Ureter (tissue), 1 donor: ENCODE results near the gene TNP2. TPM values are rescaled to one million over a fixed set of nuclear protein-coding genes. Genes with fewer than 3 reads are reported as not detected.

ENCODE experiments used
- DNase-seq: peaks from one replicate; pipeline ENCODE4 v3.0.0-alpha.2; 2020; ENCODE audit warnings: low spot score
- total RNA-seq: library from RNA; stranded (reverse); gene quantifications from one replicate; pipeline ENCODE4 v1.2.4, GENCODE V29; 2023
- donor health status: DM: yes; HTN: yes; CAD: no.

Gene TNP2
- total RNA-seq, 1 donor from 2014 or later = not detected

DNA sequence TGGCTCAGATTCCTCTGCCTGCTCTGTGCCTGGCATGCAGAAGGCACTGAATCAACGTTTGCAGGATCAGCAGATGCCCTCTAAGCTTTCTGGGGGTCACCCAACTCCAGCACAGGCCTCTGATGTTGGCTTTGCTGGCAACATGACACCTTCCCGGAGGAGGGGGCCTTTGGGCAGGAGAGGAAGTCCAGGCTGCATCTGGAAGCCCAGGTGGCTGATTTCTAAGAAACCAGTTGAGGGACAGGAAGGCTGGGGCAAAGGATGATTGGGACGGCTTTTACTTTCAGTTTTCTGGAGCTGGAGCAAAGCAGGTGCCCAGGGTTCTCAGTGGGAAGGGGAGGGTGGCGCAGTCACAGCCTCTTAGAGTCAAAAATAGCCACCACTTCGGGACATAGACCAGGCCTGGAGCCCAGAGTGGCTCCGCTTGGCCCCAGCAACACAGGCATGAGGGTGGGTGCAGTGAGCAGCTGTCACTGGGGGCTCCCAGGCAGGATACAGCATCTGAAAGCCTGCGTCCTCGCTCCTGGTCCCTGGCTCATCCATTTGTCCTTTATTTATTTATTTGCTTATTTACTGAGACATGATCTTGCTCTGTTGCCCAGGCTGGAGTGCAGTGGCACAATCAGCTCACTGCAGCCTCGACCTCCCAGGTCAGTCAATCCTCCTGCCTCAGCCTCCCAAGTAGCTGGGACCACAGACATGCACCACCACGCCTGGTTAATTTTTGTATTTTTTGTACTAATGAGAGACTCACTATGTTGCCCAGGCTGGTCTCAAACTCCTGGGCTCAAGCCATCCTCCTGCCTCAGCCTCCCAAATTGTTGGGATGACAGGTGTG is 28.3 kb downstream of the TNP2 start:
- DNase-seq = no peak

DNA sequence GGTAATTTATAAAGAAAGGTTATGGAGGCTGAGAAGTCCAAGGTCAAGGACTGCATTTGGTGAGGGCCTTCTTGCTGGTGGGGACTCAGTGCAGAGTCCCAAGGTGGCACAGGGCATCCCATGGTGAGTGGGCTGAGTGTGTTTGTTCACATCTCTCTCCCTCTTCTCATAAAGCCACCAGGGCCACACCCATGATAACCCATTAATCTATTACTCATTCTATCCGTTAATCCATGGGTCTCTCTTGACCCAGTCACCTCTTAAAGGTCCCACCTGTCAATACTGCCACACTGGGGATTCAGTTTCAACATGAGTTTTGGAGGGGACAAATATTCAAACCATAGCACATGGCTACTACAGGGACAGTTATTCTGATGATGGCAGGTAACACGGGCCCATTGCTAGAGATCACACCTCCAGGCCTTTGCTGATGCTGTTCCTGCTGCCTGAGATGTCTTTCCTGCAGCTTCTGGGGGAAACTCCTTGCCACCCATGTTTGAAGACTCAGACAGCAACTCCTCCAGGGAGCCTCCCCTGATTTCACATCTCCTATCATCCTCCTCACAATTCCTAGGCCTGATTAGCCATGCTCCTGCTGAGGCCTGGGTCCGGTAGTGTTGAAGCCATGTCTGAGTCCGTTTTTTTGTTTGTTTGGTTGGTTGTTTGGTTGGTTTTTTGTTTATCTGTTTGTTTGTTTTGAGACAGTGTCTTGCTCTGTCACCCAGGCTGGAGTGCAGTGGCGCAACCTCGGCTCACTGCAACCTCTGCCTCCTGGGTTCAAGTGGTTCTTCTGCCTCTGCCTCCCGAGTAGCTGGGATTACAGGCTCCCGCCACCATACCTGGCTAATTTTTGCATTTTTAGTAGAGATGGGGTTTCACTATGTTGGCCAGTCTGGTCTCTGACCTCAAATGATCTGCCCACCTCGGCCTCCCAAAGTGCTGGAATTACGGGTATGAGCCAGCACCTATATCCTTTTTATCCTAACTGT is 29.2 kb downstream of the TNP2 start:
- no peak for DNase-seq

DNA sequence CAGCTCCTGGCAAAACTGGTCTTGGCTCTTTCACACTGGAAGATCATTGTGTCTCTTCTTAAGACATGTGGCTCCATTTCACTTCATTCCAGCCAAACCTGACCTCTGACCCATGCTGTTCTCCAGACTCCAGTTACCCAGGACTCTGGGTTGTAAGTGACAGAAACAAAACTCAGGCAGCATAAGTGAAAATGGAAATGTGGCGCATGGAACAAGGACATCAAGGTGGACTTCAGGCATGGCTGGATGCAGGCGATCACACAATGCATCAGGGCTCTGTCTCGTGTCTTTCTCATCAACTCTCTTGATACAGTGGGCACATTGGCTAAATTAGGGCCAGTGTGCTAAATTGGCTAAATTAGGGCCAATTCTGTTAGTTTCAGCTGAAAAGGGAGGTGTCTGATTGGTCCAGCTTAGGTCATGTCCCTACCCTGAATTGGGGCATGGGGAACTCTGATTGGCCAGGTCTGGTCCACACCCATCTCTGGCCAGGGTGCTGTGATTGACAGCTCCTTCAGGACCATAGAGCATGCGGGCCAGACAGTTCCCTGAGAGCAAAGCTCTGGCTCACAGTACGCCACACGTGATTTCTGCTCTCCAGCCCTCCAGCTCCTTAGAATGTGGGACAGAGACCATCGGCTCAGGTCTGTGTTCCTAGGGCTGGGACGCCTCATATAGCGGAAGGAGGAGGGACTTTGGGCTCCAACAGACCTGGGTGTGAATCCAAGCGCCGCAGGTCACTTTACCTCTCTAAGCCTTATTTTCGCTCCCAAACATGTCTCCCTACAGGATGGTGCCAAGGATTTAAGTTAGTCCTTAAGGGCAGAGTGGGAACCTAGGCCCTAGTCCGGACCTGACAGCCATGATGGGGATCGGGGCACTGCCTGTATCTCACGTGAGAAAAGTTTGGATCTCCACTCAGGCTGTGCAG is 30.6 kb downstream of the TNP2 start:
- no peak for DNase-seq

DNA sequence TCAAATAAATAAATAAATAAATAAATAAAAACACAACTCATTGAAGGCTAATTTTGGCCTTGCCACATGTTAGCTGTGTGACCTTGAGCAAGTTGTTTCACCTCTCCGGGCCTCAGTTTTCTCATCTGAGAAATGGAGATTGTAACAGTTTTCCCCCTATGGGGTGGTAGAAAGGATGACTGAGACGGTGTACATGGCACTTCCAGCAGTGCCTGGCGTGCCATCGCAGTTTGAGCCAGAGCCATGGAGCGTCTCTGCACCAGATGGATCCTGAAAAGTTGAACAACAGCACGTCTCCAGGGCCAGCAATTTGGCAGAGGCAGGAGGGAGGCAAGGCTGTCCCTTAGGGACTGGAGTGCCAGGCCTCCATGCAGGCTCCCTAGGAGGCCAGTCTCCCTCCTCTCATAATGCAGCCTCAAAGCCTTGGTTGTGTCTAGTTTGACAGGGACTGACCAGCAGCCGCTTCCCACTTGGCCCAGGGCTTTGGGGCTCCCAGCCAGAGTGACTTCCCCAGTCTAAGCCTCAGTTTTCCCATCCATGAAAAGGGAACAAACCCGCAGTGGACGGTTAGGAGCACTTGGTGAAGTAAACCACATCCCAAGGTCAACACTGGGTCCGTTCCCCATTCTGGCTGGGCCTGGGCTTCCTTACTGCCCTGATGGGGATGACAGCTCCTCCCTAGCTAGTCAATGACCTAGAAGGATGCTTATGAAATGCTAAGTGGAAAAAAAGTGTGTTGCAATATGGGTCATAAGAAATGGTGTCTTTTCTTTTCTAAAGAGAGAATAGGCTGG is 32.5 kb downstream of the TNP2 start:
- no peak for DNase-seq

DNA sequence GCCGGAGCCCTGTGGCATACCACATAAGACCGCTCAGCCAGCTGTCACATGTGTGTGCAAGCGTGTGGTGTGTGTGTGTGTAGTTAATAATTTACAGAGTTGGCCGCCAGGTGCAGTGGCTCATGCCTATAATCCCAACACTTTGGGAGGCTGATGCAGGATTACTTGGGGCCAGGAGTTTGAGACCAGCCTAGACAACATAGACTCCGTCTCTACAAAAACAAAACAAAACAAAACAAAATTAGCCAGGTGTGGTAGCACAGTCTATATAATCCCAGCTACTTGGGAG is 33.5 kb downstream of the TNP2 start:
- no peak for DNase-seq

DNA sequence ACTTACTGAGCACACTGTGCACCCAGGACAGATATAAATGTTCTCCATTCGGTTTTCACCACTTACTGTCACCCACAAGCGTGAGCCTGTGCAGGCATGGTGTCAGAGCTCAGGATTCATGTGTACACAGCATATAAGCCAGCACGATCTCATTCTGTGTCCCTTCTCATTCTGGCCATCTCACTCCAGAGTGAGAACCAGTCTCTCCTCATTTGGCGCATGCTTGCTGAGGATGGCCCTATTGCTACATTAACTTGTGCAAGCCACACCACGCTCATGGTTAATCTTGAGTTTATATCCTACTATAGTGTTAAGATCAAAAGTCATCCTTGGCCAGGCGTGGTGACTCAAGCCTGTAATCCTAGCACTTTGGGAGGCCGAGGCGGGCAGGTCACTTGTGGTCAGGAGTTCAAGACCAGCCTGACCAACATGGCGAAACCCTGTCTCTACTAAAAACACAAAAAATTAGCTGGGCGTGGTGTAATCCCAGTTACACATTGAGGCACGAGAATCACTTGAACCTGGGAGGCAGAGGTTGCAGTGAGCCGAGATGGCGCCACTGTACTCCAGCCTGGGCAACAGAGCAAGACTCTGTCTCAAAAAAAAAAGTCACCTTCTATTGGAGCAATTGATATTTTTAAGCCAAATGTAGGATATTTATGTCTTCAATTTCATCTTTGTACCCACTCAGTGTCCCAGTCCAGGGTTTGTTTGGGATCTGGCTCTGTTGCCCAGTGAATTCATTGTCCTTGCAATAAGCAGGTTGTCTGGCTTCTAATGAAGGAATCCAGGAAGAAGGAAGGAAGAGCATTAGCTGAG is 34.0 kb downstream of the TNP2 start:
- no peak for DNase-seq

DNA sequence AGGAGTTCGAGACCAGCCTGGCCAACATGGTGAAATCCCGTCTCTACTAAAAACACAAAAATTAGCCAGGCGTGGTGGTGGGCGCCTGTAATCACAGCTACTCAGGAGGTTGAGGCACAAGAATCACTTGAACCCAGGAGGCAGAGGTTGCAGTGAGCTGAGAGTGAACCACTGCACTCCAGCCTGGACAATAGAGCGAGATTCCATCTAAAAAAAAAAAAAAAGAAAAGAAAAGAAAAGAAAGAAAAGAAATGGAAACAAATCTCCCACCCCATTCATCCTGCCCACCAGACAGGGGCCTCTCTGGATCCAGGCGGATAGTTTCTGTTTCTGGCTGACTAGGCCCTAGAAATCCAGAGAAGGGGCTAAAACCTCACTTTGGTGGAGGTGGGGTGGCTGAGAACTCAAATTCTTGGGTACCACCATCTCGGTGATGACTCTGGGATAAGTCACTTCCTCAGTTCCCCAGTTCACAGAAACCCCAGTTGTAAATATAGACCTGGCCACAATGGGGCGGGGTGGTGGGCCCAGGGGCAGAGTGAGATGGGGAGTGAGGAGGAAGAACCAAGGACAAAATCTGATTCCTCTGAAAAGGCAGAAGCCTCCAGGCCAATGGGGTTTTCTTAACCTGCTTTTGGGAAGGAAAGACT is 35.3 kb downstream of the TNP2 start:
- no peak for DNase-seq

DNA sequence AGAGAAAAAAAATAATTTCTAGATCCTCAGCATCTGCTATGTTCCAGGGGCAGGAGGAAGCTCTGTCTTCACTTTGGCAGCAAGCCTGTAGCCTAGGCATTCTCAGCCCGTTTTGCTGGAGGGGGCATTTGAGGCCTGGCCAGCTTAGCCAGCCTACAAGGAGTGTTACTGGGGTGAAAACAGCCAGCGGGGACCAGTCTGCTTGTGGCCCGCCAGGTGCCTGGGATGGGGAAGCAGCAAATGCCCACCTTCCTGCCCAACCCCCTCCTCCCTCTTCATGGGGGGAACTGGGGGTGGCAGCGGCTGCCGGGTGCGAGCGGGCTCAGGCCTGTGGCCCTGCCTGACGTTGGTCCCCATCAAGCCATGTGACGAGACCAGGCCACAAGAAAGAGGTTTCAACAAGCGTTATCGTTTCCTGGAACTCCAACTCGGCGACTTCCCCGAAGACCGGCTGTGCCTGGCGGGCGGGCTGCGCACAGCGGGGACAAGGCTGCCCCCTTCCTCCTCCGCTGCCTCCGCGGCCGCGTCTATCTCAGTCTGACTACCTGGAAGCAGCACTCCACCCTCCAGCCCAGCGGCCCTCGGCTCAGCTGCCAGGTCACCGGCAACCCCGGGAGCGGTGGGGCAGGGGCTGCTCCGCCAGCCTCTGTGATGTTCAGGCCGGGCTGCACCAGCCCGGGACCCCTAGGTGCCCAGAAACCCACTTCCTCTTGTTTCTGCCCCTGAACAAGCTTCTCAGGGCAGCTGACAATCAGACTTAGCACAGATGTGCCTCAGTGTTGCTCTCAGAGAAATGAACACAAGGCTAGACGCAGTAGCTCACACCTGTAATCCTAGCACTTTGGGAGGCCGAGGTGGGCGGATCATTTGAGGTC is 36.0 kb downstream of the TNP2 start:
- DNase-seq = peak; percentile 70

DNA sequence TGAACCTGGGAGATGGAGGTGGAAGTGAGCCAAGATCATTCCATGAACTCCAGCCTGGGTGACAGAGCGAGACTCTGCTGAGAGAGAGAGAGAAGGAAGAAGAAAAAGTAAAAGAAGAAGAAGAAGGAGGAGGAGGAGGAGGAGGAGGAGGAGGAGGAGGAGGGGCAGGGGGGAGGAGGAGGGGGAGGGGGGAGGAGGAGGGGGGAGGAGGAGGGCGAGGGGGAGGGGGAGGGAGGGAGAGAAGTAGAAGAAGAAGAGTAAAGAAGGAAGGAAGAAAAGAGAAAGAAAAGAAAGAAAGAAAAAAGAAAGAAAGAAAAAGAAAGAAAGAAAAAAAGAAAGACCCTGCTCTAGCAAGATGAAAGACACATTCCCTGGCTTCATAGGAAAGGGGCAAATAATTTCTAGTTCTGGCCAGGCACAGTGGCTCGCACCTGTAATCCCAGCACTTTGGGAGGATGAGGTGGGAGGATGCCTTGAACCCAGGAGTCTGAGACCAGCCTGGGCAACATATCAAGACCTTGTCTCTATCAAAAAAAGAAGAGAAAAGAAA is 36.7 kb downstream of the TNP2 start:
- DNase-seq = no peak

DNA sequence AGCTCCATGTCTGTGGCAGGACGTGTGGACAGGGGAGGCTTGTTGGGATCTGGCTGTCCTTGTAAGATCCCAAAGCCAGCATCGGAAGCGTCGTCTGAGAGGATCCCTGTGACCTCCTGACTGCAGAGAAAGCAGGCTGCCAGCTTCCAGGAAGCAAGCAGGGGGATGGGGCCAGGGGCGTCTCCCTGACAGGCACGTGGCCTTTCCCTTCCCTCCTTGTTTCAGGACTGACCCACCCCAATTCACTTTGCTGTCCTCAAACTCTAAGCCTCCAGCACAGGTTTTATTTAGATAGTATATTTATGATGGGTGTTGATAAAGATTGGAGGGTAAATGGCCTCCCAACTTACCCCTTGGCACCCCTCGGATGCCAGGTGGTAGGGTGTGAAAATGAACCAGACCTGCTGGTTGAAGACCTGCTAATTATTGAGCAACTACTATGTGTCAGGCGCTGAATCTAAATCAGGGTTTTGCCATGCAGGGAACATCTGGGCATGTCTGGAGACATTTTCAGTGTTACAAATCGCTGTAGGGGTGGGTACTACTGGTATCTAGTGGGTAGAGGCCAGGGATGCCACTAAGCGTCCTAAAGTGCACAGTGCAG is 37.7 kb downstream of the TNP2 start:
- DNase-seq = no peak

DNA sequence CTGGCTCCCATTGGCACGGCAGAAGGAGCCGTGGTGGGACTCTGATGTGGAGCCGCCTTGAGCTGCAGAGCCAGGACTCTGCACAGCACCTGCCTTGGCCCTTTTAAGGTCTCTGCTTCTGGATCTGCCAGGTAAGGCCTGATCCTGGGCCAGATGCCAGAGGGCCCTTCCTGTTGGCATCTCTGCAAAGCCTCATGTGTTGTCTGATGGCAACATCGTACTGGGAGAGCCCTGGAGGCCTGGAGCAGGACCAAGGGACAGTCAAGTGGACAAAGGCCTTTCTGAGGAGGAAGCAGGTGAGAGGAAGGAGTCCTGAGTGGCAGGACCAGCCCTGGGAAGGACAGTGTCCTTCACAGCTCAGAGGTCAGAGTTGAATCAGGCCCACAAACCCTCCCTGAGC is 39.2 kb downstream of the TNP2 start:
- DNase-seq = no peak

DNA sequence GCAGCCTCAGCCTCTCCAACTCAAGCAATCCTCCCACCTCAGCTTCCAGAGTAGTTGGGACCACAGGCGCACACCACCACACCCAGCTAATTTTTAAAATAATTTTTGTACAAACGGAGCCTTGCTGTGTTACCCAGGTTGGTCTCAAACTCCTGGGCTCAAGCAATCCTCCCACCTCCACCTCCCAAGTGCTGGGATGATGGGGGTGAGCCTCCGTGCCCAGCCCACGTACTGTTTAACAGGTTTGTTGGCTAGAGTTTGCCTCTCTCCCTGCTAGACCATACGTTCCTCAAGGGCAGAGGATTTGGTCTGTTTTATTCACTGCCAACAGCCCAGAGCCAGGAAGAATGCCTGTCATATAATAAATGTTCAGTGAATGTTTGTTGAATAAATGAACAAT is 39.7 kb downstream of the TNP2 start:
- no peak for DNase-seq

DNA sequence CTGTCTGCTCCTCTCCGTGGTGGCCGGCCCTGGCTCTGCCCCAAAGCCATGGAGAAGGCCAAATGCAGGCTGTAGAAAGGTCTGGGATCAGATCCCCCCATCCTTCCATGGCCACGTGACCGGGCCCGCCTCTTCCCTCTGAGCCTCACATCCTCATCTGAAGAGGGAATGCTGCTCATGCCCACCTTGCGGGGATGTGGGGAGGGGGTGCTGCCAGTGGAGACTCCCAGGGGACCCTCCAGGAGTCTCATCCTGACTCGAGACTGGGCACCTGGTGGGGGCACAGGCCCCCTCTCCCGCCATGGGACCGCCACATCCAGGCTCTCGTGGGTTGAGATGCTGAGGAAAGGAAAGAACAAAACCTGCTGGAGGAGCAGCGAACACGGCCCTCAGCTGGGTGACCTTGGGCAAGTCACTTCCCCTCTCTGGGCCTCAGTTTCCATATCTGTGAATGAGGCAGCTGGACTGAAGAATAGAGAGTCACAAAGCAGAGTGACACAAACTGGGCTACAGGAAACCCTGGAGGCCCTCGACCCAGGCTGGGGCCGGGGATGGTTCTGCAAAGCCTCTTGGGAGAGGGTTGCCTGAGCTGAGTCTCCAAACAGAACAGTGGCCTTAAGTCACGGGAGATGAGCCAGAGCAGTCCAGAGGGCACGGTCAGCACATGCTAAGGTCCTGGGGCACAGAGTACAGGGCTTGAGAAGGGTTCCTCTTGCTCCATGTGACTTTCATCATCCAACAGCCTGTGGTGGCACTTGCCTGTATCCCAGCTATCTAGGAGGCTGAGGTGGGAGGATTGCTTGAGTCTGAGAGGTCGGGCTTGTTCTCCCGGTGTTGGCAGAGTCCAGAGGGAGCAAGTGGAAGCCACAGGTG is 43.2 kb downstream of the TNP2 start:
- DNase-seq = no peak

DNA sequence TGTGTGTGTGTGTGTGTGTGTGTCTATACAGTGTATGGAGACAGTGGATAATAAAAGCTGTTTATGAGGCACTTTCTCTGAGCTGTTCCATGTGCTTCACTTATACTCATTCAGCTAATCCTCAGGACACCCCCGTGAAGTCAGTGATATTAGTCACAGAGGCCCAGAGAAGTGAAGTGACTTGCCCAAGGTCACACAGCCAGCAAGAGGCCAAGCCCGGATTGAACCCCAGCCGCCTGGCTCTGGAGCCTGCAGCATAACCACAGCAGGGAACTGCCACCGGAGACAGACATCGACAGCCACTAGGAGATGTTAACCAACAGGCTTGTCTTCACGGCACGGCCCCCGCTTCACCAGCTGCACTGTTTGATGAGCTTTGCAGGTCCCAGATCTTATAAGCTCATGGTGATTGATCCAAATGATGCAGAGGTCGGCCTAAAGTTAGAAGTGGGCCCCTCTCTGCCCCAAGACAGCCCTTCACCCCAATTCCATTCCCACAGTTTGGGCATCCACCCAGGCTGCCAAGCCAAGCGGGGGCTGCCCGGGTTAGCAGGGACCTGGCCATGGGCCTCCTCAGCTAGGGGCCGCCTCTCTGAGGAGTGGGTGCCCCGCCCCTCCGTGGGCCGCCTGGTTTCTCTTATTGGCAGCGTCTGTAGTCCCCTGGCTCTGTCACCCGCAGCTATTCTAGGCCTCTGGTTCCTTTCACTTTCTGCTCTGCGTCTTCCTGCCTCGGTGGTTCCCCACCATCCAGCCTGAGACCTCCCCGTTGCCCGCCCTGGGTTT is 44.0 kb downstream of the TNP2 start:
- no peak for DNase-seq

DNA sequence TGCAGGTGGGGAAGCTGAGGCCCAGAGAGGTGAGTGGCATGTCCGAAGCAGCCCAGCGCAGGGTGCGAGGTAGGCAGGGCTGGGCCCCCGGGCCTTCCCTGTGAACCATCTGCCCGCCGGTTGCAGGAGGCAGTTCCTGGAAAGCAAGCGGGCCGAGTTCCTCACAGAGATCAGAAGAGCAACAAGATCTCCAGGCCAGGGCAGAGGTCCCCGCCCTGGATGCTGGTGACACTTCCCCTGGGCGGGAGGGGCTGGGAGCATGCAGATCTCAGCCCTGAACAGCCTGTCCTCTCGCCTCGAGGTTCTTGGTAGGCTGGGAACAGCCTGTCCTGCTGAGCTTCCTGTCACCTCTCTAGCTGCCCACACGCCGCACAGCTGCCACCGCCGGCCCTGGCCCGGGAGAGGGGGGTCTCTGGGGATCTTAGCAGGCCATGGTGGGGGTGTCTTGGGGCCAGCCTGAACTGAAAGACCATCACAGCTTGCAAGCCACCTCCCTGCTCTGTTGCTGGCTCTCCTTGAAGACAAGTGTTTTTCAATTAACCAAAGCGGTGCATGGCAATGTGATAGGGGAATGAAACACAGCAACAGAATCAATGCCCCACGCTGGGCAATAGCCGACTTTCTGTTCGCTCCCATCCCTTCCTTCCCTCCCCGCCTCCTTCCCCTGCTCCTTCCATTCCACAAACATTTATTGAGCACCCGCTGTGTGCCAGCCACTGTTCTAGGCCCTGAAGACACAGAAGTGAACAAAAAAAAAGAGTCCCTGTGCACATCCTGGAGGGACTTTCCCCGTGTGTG is 44.8 kb downstream of the TNP2 start:
- peak; percentile 76 for DNase-seq
